ENCODE data around the gene SLX9.

The SLX9 gene

DNA sequence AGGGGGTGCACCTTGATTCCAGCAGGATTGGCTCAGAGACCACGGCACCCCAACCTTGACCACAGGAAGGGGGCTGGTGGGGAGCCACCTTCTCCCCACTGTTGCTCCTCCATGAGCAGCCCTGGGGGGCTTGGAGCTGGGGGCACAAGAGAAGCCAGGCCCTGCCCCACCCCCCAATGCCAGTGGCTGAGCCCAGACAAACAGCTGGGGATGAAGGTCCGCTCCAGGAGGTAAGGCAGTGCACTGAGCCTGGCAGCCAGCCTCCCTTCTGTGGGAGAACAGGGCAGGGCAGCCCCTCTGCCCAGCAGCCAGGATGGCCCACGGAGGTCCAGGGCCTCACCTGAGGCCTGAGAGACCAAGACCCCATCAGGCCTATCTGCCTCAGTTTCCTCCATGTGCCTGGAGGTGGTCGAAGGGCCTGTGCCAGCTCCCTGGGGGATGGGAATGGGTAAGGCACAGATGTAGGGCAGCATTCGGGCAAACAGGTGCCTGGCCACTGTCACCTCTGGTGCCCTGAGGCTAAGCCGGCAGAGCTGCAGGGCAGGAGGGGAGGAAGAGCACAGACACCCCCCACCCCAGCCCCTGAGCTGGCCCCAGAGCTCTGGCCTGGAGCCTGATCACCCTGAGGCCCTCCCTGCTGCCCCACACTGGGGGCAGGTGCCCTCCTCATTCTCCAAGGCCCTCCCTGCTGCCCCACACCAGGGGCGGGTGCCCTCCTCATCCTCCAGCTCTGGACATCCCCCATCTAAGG, 26.2 kb upstream of the SLX9 start:
- DNase-seq = no peak

DNA sequence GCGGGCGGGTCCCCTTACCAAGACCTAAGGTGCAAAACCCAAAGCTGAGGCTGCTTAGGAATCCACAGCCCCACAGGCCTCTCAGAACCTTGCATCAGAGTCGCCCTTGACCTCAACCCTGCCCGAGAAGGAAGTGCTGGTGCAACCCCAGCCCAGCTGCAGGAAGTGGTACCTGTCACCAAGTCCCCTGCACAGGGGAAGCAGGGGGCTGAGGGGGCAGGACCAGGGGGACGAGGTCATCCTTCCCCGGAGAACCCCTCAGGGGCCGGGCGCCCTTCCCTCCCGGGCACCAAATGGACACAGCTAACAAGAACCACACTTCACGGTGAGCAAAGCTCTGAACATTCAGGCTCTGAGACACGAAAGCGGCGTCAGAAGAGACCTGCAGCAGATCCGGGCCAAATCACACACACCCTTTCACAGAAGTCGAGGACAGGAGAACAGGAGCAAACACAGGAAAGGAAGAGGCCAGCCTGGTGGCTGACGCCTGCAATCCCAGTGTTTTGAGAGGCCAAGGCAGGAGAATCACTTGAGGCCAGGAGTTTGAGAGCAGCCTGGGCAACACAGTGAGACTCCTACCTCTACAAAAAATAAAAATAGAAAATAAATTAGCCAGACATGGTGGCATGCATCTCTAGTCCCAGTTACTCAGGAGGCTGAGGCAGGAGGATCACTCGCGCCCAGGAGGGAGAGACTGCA, 25.5 kb upstream of the SLX9 start:
- no peak for DNase-seq

- DNase-seq = peak in 1 of 56 donors; percentile 15
Measured at GRCh38 chr21:44916965-44917364, 22.9 kb upstream of the SLX9 start.

GRCh38 chr21:44917446-44918106, 22.3 kb upstream of the SLX9 start:
- no peak for DNase-seq

GRCh38 chr21:44918107-44918470, 21.7 kb upstream of the SLX9 start:
- no peak for DNase-seq

DNA sequence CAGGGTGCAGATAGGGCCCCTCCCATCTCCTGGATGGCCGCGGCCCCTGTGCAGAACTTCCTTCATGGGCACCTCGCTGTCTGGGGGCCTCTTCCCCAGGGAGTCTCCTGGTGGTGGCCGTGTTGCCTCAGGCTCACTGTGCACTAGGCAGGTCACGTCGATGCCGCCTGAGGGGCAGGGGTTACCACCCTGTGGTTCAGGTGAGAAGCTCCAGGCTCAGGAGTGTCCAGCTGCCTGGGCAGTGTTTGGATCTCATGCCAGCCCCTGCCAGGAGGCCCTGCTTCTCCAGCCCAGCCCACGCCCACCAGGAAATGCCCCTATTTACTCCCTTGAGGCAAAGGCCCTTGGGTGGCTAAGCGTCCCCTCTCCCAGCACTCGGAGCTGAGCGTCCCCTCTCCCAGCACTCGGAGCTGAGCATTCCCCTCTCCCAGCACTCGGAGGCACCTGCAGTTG, 21.2 kb upstream of the SLX9 start:
- DNase-seq = no peak

DNA sequence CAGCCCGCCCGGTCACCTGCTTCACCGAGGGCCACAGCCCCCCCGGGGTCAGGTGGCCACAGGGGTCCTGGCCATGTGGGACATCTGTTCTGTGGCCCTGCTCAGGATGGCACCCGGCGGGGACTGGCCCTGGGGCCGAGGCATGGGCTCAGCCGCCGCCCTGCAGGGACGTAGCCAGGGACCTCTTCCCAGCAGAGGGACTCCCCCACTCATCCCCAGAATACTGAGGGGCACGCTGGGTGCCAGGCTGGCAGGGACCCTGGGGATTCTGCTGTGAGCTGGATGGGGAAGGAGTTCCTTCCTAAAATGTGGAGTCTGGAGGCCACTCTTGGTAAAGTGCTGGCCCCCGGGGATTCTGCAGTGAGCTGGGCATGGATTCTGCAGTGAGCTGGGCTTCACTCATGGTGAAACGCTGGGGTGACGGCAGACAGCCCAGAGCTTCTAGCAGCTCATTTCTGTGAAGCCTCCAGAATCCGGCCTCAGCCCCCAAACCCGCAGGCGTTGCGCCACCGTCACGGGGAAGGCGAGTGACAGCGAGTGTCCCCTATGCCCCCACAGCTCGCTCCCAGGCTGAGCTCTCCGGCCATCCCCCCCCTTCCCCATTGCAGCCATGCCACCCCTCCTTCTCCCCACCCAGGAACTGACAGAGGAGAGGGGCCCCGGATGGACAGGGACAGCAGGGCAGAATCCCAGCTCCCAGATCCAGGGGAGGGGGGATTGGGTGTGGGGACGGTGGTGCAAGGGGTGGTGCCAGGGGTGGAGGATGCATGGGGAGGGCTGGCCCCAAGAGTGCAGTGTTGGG, 20.5 kb upstream of the SLX9 start:
- no peak for DNase-seq

GRCh38 chr21:44919913-44920693, 19.7 kb upstream of the SLX9 start:
- no peak for DNase-seq

GRCh38 chr21:44920694-44921604, 18.9 kb upstream of the SLX9 start, which contains the start of gene ITGB2:
TSS of gene ITGB2 (minus strand) at chr21:44920899. CDS start at chr21:44910782, 10,117 bp downstream.
- peak in 3 of 56 donors; percentile 13 to 38 (median 26) for DNase-seq

DNA sequence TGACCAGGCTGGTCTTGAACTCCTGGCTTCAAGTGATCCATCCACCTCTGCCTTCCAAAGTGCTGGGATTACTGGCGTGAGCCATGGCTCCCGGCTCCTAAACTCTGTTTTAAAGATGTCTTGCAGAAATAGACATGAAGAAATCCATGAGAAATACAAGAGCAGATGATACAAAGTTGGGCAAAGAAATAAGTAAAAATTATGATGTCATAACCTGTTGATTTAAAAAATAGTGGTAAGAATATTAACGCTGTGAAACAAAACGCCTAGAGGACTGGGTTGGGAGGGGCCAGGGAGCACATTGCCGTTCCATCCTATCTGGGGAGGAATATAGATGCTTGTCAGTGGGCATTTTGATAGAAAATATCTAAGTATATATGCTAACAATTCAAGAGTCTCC, 17.9 kb upstream of the SLX9 start:
- no peak for DNase-seq

GRCh38 chr21:44923480-44924084, 16.2 kb upstream of the SLX9 start:
- no peak for DNase-seq

DNA sequence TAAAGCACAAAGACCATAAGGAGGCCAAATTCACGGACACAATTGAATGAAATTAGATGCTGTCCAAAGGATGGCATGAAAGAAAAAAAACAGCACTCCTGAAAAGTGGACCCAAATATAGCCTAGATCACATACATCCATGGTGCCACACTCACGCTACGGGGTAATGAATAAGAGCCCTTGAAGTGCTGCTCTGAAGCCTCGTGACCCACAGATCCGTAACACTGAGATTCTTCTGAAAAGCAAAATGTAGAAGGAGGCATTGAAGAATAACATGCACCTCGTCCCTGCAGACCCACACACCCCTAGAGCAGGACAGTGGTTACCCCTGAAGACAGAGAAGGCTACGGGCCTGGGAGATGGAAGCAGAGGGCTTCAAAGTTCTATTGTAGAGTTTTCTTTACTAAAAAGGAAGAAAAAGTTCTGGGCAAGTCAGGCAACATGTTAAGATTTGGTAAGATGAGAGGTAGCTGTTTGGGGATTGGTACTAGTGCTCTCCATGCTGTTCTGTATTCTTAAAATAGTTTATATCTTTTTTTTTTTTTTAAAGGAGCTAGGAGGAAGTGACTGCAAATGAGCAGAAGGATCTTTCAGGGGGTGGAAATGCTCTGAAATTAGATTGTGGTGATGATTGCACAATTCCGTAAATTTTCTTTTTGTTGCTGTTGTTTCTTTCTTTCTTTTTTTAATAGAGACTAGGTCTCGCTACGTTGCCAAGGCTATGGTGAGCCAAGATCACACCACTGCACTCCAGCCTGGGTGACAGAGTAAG, 15.0 kb upstream of the SLX9 start:
- DNase-seq = no peak

- DNase-seq = no peak
Measured at GRCh38 chr21:44925378-44925755, 14.5 kb upstream of the SLX9 start.

GRCh38 chr21:44926331-44927101, 13.3 kb upstream of the SLX9 start:
- DNase-seq = no peak

- DNase-seq = no peak
Measured at GRCh38 chr21:44927259-44927586, 12.6 kb upstream of the SLX9 start.

GRCh38 chr21:44927587-44928461, 12.0 kb upstream of the SLX9 start:
- peak in 2 of 56 donors; percentile 3 to 17 for DNase-seq

Measured in amygdala (tissue), 56 donors.